ENCODE results near the gene DENND1A.

- no peak for TF ChIP-seq CTCF (IDR thresholded peaks at IDR 0.05)
- TF ChIP-seq POLR2A (IDR thresholded peaks at IDR 0.05), result no peak
Measured at GRCh38 chr9:123657941-123658340, 272.0 kb downstream of the DENND1A start.

Measured in right lobe of liver (tissue), 4 donors.